ENCODE results near the gene WDFY2.

GRCh38 chr13:51559946-51560735 is 24.1 kb upstream of the WDFY2 start:
- TF ChIP-seq JUN (IDR thresholded peaks at IDR 0.05; ENCODE audit: low read depth, low read length) (no peak), MAFK (IDR thresholded peaks at IDR 0.05; ENCODE audit: low read depth, low read length) (no peak), TCF12 (IDR thresholded peaks at IDR 0.05; ENCODE audit: low read depth, low read length) (no peak), CTCF (IDR thresholded peaks at IDR 0.05; ENCODE audit: control extremely low read depth in 1 of 3, insufficient read depth in 1 of 3, low read depth in 1 of 3, low read length in 3 of 3) (no peak), POLR2AphosphoS5 (IDR thresholded peaks at IDR 0.05; ENCODE audit: low read depth, low read length) (no peak), ATF3 (IDR thresholded peaks at IDR 0.05; ENCODE audit: insufficient read depth, low read depth, low read length) (no peak), USF2 (IDR thresholded peaks at IDR 0.05; ENCODE audit: low read length) (no peak), CREB1 (IDR thresholded peaks at IDR 0.05) (no peak), TAF1 (IDR thresholded peaks at IDR 0.05; ENCODE audit: low read depth, low read length) (no peak), TEAD4 (IDR thresholded peaks at IDR 0.05; ENCODE audit: low read depth, low read length) (no peak), EP300 (IDR thresholded peaks at IDR 0.05; ENCODE audit: borderline replicate concordance in 1 of 2, low read depth in 2 of 2, low read length in 2 of 2) (no peak)

Measured in H1 (cell line).